Activated CD8-positive, alpha-beta memory T cell treated with anti-CD3 and anti-CD28 coated beads for 24 hours (primary cell): ENCODE measurements around the gene GDF15.
"Not testable (repeated sequence)": the region's sequence is repeated elsewhere in the genome, so short reads cannot be mapped to it uniquely, and the experiment has no call there.

Experiments
- DNase-seq: peaks from one replicate; pipeline ENCODE4 v3.0.0-alpha.2; 2020

The GDF15 gene

DNA sequence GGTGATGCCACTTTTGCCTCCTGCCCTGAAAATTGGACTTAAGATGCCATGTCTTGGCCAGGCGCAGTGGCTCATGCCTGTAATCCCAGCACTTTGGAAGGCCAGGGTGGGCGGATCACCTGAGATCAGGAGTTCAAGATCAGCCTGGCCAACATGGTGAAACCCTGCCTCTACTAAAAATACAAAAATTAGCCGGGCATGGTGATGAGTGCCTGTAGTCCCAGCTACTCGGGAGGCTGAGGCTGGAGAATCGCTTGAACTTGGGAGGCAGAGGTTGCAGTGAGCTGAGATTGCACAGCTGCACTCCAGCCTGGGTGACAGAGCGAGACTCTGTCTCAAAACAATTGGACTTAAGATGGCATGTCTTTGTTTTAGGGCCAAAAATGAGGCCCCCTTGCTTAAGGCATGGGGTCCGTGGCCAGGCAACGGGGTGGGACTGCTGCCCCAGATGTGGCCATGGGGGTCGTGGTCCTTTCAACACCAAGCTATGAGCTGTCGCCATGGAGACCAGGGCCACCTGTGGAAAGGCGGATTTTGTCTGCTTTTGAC is 21.6 kb upstream of the GDF15 start:
- not testable (repeated sequence) for DNase-seq

DNA sequence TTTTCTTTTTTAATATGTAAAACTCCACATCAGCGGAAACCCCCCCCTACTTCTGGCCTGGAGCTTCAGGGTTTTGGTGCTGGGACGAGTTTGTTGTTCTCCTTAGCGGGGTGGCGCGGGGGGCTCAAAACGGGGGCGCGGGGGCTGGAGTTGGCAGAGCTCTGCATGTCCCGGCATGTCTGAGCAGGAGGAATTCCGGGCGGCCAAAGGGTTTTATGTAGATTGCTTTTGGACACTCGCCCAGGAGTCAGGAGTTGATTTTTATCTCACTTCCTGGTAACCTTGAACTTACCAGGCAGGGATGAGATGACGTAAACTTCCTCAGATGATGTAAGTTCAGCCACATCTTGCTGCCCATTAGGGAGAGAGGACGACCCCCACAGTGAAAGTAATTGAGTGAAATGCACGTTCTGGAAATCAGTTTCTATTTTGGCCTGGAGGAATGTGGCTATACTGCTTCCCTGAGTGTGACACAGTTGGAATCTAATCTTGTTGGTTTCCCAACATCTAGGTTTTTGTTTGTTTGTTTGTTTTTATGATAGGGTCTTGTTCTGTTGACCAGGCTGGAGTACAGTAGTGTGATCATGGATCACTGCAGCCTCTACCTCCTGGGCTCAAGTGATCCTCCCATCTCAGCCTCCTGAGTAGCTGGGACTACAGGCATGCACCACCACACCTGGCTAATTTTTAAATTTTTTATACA is 21.0 kb upstream of the GDF15 start:
- no peak for DNase-seq

DNA sequence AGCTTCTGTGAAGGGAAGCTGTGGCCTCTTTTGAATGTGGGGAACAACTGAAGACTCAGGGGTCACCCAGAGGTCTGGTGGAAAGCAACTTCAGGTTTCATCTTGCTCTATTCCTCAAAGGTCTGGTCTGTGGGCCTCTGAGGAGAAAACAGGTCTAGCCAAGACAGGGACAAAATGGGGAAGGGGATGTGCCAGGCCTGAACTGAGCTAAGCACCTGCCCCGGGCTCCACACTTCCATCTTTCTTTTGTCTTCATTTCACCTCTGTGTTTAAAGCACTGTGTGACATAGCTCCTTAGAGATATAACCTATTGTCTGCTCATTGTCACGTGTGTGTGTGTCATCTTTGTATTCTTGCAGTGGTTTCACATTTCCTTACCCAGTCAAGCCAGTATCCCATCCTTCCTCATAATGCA is 19.9 kb upstream of the GDF15 start:
- DNase-seq = no peak

DNA sequence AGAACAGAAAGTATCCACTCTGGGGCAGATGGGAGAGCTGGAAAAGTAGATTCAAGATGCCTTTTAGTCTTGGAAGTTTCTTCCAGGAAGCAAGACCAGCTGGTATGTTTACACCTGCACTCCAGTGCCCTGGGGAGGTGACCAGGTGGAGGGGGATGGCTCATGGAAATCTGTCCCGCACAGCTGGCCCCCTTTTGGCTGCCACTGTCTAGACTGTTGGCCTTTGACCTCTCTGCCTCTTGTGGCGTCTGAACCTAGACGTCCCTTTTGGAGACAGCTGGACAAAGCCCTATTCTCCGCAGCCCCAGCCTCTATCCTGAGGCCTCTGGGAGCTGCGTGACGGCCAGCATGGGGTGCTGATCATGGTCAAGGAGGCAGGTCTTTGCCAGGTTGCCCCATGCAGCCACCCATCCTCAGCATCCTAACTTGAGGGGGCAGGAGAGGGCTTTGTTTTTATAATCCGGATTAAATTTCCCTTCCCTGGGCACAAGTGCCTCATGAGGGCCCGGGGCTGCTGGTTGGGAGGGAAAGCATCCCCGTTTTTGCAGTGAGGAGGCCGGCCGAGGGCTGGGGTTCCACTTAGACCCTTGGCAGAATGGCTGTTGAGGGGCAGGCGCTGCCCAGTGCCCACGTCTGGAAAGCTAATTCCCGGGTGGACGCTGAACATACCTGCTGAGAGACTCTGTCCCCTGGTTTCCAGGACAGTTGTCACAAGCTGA is 17.3 kb upstream of the GDF15 start:
- no peak for DNase-seq

DNA sequence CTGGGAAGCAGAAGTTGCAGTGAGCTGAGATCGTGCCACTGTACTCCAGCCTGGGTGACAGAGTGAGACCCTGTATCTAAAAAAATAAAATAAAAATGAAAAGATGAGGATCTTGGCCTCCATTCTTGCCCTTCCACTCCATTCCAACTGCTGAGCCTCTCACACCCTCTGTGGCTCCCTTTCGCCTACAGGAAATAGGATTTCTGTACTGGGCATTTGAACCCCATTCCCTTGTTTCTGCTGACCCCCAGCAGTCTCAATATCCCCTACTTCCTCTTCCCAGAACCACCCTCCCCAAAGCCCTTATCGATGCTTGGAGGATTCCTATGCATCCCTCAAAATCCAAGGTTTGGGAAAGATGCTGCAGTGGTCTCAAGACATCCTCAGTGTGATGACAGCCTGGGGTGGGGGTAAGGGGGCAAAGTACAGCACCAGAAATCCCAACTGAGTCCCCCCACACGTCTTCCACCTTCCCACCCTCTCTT is 12.5 kb upstream of the GDF15 start:
- no peak for DNase-seq

DNA sequence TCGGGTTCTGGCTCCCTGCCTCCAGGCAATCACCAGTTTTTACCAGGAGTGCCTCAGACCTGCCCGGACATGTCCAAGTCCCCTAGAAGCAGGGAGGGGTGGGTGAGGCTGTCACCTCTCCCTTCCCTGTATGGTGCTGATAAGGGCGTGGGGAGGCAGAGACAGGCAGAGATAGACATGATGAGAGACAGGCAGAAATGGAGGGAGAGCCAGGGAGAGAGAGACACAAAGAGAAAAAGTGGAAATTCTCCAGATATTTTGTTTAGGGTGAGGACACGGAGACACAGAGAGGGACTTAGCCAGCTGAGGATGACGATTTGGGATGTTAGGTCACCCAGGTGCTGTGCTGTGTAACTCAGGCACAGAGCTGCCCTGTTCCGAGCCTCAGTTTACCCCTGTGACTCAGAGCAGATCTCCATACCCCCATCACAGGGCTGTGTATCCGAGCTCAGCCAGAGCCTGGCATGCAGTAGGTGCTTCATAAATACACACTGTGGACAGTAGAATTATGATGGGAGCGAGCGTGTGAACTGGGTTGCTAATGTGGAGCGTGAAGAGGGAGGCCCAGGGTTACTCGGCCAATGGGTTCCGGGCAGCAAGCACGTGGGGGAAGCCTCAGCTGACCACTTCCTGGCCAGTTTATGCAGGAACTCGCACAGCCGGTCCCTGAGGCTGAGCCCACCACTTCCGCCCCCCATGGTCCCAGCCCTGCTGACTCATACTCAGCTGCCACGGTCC is 11.9 kb upstream of the GDF15 start:
- DNase-seq = peak; percentile 77

DNA sequence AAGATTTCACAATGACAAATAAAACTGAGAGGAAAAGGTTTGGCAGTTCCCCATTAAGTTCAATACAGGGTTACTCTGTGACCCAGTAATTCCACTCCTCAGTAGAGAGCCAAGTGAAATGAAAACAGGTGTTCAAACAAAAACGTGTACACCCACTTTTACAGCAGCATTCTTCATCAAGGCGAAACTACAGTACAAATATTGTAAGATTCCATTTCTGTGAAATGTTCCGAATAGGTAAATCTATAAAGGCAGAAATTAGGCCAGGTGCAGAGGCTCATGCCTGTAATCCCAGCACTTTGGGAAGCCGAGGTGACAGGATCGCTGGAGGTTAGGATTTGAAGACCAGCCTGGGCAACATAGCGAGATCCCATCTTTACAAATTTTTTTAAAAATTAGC is 8.9 kb upstream of the GDF15 start:
- DNase-seq = no peak

DNA sequence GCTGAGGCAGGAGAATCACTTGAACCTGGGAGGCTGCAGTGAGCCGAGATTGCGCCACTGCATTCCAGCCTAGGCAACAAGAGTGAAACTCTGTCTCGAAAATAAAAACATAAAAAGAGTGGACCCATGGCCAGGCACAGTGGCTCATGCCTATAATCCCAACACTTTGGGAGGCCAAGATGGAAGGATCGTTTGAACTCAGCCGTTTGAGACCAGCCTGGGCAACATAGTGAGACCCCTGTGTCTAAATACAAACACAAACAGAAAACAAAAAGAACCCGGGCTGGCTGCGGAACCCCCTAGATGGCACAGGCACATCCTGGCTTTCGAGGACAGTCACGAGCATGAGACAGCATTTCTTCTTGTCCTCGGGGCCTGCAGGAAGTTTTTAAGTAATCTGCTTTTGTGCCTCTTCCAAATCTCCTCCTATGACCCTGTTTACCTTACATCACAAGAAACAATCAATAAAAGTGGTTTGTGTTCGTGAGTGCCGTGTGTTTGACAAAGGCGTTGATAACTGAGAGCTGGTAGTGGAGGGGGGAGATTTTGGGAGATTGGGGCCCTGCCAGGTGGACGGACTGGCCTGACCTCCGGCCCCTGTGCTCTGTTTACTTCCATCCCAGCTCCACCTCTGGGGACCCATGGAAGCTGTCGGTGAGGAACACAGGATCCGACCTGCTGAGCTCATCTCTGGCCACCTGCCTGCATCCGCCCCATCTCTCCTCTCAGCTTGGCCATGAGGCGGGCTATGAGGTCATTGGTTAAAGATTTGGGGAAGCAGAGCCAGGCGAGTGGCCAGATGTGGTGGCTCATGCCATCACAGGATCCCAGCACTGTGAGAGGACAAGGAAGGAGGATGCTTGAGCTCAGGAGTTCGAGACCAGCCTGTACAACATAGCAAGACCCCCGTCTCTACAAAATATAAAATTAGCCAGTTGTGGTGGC is 5.9 kb upstream of the GDF15 start:
- no peak for DNase-seq

DNA sequence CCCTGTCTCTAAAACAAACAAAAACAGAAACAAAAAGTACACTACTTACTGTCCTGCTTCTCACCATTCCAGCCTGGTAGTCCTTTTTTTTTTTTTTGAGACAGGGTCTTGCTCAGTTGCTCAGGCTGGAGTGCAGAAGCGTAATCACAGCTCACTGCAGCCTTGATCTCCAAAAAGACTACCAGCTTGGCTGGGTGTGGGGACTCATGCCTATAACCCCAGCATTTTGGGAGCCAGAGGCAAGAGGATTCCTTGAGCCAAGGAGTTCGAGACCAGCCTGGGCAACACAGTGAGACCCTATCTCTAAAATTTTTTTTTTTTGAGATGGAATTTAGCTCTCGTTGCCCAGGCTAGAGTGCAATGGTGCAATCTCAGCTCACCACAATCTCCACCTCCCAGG is 5.1 kb upstream of the GDF15 start:
- no peak for DNase-seq

DNA sequence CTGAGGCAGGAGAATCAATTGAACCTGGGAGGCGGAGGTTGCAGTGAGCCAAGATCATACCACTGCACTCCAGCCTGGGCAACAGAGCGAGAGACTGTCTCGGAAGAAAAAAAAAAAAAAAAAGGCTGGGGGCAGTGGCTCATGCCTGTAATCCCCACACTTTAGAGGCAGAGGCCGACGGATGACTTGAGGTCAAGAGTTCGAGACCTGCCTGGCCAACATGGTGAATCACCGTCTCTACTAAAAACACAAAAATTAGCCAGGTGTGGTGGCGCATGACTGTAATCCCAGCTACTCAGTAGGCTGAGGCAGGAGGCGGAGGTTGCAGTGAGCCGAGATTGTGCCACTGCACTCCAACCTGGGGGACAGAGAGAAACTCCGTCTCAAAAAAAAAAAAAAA is 2.3 kb upstream of the GDF15 start:
- not testable (repeated sequence) for DNase-seq

DNA sequence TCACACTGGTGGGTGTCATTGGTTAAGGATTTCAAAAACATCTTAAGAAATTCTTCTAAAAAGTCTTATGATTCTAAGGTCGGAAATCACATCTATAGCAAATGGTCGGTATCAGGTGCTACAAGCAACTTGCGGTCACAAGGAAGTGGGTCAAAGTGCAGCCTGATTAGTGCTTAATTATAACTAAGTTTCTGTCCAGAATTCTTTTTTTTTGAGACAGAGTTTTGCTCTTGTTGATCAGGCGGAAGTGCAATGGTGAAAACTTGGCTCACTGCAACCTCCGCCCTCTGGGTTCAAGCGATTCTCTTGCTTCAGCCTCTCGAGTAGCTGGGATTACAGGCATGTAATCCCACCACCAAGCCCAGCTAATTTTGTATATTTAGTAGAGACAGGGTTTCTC is 1.2 kb upstream of the GDF15 start:
- DNase-seq = no peak

DNA sequence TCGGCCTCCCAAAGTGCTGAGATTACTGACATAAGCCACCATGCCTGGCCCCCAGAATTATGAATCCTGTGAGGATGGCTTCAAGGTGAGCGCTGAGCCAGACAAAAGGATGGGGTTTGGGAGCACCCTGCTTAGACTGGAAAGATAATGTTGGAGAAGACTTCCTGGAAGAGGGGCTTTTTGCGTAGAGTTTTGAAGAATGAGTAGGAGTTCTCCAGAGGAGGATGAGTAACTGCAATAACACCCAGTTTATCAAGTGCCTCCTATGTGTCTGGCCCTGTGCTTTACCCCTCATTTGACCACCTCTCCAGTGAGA is 641 bp upstream of the GDF15 start:
- DNase-seq = no peak

DNA sequence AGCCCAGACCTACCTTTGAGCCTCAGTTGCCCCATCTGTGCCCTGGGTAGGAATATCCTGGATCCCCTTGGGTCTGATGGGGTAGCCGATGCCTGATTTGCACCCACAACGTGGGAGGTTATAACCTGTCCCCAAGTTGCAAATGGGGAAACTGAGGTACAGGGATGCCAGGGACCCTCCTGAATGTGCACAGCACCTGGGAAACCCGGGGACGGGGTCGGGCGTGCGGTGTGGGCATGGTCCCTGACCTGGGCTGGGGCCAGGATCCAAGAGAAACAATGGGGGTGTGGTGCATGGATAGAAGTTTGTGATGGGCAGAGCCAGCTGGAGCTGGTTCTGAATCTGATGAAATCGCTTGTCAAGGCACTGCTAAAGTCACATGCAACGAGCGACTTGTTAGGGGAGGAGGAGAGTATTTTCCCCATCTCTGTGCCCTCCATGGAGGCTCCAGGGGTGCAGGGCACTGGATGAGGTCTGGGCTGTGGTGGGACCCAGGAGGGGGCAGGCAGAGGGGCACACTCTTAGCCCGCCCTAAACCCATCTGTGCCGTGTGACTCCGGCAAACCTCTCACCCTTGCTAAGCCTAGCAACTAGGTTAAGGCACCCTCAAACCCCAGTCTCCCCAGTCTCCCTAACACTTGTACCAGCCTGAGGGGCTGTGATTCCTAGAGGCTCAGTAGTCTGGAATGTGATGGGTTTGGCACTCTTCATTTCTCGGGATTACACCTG is 749 bp downstream of the GDF15 start:
- DNase-seq = no peak

DNA sequence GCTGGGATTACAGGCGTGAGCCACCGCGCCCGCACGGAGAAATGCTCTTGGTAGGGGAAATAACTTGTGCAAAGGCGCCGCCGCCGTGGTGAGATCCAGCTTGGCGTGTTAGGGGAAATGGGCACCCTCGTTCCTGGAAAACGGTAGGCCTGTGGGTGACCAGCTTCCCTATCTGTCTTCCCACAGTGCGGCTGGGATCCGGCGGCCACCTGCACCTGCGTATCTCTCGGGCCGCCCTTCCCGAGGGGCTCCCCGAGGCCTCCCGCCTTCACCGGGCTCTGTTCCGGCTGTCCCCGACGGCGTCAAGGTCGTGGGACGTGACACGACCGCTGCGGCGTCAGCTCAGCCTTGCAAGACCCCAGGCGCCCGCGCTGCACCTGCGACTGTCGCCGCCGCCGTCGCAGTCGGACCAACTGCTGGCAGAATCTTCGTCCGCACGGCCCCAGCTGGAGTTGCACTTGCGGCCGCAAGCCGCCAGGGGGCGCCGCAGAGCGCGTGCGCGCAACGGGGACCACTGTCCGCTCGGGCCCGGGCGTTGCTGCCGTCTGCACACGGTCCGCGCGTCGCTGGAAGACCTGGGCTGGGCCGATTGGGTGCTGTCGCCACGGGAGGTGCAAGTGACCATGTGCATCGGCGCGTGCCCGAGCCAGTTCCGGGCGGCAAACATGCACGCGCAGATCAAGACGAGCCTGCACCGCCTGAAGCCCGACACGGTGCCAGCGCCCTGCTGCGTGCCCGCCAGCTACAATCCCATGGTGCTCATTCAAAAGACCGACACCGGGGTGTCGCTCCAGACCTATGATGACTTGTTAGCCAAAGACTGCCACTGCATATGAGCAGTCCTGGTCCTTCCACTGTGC is 2.4 kb downstream of the GDF15 start:
- peak; percentile 94 for DNase-seq

DNA sequence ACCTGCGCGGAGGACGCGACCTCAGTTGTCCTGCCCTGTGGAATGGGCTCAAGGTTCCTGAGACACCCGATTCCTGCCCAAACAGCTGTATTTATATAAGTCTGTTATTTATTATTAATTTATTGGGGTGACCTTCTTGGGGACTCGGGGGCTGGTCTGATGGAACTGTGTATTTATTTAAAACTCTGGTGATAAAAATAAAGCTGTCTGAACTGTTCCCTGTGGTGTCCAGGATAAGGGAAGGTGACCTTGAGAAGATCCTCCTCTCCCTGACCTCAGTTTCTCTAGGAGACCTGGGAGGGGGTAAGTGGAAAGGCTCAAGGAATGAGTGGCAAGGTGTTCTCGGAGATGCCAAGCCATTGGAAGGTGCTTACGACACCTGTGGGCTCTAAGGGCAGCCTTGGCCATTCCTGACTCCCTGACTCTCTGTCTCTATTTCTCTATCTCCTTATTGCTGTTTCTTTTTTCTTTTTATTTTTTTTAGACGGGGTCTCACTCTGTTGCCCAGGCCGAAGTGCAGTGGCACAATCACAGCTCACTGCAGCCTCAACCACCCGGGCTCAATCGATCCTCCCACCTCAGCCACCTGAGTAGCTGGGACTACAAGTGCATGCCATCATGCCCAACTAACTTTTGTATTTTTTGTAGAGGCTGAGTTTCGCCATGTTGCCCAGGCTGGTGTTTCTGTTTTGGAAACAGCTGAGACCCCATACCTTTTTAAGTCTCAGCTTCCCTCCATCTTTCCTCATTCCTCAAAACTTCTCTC is 3.2 kb downstream of the GDF15 start:
- no peak for DNase-seq

DNA sequence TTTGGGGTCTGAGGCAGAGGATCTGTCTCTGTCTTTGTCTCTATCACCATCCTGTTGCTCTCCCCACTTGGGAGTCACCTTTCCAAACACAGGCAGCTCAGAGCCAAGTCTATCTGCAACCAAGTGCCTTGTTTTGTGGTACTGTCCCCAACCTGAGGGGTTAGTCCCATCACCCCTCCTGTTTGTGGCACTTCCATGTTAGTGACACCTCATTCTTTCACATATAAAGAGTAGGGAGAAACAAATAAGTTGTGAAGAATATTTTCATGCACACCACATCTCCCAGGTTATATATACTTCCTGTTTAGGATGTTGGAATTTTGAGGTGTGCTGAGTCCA is 3.7 kb downstream of the GDF15 start:
- no peak for DNase-seq

DNA sequence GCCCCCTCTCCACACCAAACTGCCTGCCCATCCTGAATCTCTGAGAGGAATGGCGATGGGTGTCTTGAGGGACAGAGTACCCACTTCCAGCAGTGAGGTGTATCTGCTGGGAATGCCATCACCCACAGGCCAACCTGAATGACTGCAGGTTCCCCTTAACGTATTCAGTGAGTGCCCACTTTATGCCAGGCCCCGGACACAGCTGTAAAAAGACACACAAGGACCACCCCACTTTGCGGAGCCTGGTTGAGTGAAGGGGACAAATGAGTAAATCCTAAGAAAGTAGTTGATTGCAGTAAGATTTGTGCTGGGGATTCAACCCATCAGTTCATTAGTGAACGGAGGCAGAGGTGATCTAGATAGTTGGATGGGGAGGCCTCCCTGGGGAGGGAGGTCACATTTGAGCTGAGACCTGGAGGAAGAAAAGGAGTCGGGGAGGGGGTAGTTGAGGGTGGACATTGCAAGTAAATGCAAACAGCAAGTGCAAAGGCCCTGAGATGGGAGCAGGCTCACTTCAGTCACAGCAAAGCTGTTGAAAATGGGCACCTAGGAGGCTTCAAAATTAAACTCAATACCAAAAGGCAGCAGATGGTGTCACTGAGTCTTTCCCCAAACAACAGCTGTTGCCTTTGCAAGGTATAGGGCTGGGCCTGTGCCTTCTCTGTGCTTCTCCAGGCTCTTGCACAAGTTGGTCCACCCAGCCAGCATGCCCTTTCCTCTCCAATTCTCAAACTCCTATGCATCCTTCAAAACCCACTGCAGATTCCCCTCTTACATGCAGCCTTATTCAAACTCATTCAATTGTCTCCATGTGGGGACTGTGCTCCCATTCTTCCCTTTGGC is 4.3 kb downstream of the GDF15 start:
- no peak for DNase-seq

DNA sequence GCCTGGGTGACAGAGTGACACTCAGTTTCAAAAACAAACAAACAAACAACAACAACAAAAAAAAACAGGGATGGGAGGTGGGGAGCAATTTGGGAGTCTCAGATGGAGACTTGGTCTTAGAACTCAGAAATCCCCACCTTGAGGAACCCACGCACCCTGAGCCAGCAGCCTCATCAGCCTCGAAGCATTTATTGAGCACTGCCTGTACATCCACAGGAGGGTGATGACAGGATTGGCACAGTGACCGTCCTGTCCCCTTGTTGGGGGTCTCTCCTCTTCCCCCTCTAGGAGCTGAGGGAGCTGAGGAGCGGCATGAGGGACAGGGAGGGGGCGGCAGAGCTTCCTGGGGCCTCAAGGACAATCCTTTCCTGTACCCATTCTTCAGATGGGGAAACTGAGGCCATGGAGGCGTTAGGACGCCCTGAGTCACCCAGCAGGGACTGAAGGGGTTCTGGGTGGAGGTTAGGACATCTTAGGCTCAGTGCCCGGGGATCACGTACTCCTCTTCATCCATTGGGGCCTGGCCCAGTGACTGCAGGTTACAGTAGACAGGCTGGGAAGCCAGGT is 5.6 kb downstream of the GDF15 start:
- DNase-seq = no peak

DNA sequence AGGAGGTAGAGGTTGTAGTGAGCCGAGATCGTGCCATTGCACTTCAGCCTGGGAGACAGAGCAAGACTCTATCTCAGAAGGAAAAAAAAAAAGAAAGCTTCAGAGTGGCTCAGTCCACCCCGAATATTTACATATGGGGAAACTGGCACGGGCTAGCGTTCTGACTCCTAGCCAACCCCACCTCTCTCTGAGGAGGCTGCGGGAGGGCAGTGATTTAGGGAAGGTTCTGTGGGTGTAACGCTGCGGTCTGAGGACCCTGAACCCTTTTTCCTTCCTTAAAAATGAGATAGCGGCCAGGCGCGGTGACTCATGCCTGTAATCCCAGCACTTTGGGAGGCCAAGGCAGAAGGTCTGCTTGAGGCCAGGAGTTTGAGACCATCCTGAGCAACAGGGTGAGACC is 6.5 kb downstream of the GDF15 start:
- DNase-seq = no peak
